ENCODE results near the gene SUPT4H1. TPM values are rescaled to one million over a fixed set of nuclear protein-coding genes. Genes with fewer than 3 reads are reported as not detected.

The SUPT4H1 gene
- total RNA-seq, 1 experiment from 2014 or later: 109 TPM

DNA sequence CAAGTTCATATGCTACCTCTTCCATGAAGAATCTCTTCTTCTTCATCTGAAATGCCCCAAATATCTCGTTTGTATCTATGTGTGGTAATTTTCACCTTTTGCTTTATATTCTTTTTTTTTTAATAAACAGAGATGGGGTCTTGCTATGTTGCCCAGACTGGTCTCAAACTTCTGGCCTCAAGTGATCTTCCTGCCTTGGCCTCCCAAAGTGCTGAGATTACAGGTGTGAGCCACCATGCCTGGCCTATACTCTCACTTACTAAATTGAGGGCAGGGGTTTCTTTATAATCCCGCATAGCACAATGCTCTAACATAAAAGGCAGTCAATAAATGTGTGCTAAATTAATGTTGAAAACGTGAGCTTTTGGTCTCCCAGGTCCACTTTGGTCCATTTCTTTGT, 34.7 kb upstream of the SUPT4H1 start:
- no peak overlapping the region for H3T11ph ChIP-seq (ENCODE audit: low read length)
- TF ChIP-seq CTCF (conservative IDR thresholded peaks at IDR 0.05): no peak
- H3K79me1 ChIP-seq (ENCODE audit: insufficient read depth, low read depth, low read length, poor library complexity, severe bottlenecking): no peaks in the 10 kb centered on the region
- Mint-ChIP-seq H3K4me1 (peaks cover 29 to 30% of the 10 kb centered on the region in 2 experiments), H3K27ac (no peak overlapping the region), H3K27me3 (ENCODE audit: low read depth) (peaks cover 3% of the 10 kb centered on the region), H3K9me3 (no peaks in the 10 kb centered on the region), H3K36me3 (ENCODE audit: insufficient read depth in 1 of 3, low read depth in 3 of 3) (no peaks in the 10 kb centered on the region), H3K4me3 (no peak overlapping the region)
- no peaks in the 10 kb centered on the region for H3K9me3 ChIP-seq (ENCODE audit: control insufficient read depth, low read depth, low read length)
- H3K14ac ChIP-seq (ENCODE audit: insufficient read depth, low read length): no peak overlapping the region
- DNase-seq: no peak
- no peak overlapping the region for H3K27ac ChIP-seq (ENCODE audit: insufficient read length, low read depth, low read length)
- no peaks in the 10 kb centered on the region for H3K27me3 ChIP-seq (ENCODE audit: insufficient read depth, low read length)
- no peak overlapping the region for H4K8ac ChIP-seq (replicated peaks; ENCODE audit: insufficient read length, low read depth, low read length)
- H4K20me1 ChIP-seq (ENCODE audit: control insufficient read depth, insufficient read depth, insufficient read length): no peaks in the 10 kb centered on the region
- H3K23me2 ChIP-seq (ENCODE audit: insufficient read length, low read depth, low read length, poor library complexity, severe bottlenecking): no peaks in the 10 kb centered on the region
- no CpG with 5 or more reads among the region's 3 CpGs for WGBS (ENCODE audit: extremely low coverage, insufficient read length, low lambda C conversion rate)
- H2AFZ ChIP-seq (ENCODE audit: low read length): no peak overlapping the region
- H2AK5ac ChIP-seq (ENCODE audit: insufficient read length, low read length): no peak overlapping the region
- no peak overlapping the region for H2BK5ac ChIP-seq (ENCODE audit: insufficient read length, low read length)
- H2BK20ac ChIP-seq (ENCODE audit: low read depth, low read length, poor library complexity, severe bottlenecking): no peak overlapping the region
- no peak overlapping the region for H4K5ac ChIP-seq (ENCODE audit: insufficient read length, low read depth, low read length)
- no peak overlapping the region for H3K9ac ChIP-seq (ENCODE audit: extremely low read depth, insufficient read length, low read length)
- no peak overlapping the region for H4K91ac ChIP-seq (ENCODE audit: insufficient read length, low read depth, low read length)
- H2BK120ac ChIP-seq (ENCODE audit: low read depth, low read length, poor library complexity, severe bottlenecking): no peak overlapping the region
- H2BK15ac ChIP-seq (ENCODE audit: low read depth, low read length): no peak overlapping the region
- peaks cover 9% of the 10 kb centered on the region for H3K4me1 ChIP-seq (ENCODE audit: insufficient read depth, low read length)
- no peak overlapping the region for H2BK12ac ChIP-seq (ENCODE audit: insufficient read length, low read depth, low read length)
- no peak overlapping the region for H3K18ac ChIP-seq (ENCODE audit: insufficient read length, low read depth, low read length)
- no peak overlapping the region for H3K56ac ChIP-seq (ENCODE audit: insufficient read length, low read depth, low read length)
- no peaks in the 10 kb centered on the region for H3K79me2 ChIP-seq (ENCODE audit: insufficient read depth, low read length)
- H3K23ac ChIP-seq (ENCODE audit: insufficient read length, low read depth, low read length): no peak overlapping the region
- no peak overlapping the region for H3K4me2 ChIP-seq (ENCODE audit: insufficient read depth, insufficient read length, low read length)
- no peak overlapping the region for H3K4ac ChIP-seq (ENCODE audit: low read depth, low read length)

Measured in H9 (cell line).